GM12878 (cell line): ENCODE measurements around the gene TBC1D1. TPM values are rescaled to one million over a fixed set of nuclear protein-coding genes. Genes with fewer than 3 reads are reported as not detected.

Experiments
- ATAC-seq: fragments of 200-7000 bp; cut with Tn5 transposase; 3 replicates; pipeline ENCODE4 v1.9.1; 2020; ENCODE audit warnings: mild to moderate bottlenecking, moderate library complexity
- BruUV-seq: library from RNA; stranded (reverse); fragments of 400-500 nt; replicated peaks from 2 replicates; lab custom pipeline; 2021; lab: Mats Ljungman, UMichigan
- CTCF ChIA-PET: fragments of 300-600 bp; sonication (Branson Sonifier 250); formaldehyde crosslinking; extraction: SDS; loops from one replicate; lab custom pipeline; 2021; ENCODE audit warnings: inconsistent platforms; lab: Yijun Ruan, JAX
- POLR2A ChIA-PET: fragments of 350-600 bp; formaldehyde crosslinking; extraction: SDS; loops from one replicate; lab custom pipeline; 2021; ENCODE audit warnings: inconsistent platforms; lab: Charles Lee
- RAD21 ChIA-PET: fragments of 300-600 bp; sonication (Branson Sonifier 250); formaldehyde crosslinking; loops from one replicate; lab custom pipeline; 2023; ENCODE audit warnings: antibody characterized with exemption; ENCODE audit not compliant: unreplicated experiment; lab: Charles Lee
- SMC1A ChIA-PET: fragments of 300-600 bp; sonication (Branson Sonifier 250); formaldehyde crosslinking; loops from one replicate; lab custom pipeline; 2023; ENCODE audit not compliant: unreplicated experiment, uncharacterized antibody; lab: Charles Lee
- DNase-seq: peaks from one replicate; pipeline ENCODE4 v3.0.0-alpha.2; 2011; ENCODE audit warnings: low read depth, low spot score
- FAIRE-seq: peaks from 3 replicates; lab custom pipeline; 2011; peaks lifted over from hg19 to GRCh38; lab: Jason Lieb, UNC
- H2AFZ ChIP-seq: 2 replicates; pipeline ENCODE4 v1.6.0; 2011; ENCODE audit warnings: low read depth, low read length, control low read depth; ENCODE audit not compliant: control insufficient read depth
- H3K27ac ChIP-seq: 2 replicates; pipeline ENCODE4 v1.5.1; 2011; ENCODE audit warnings: control low read depth; ENCODE audit not compliant: control insufficient read depth, insufficient read depth
- H3K27me3 ChIP-seq, 2 experiments: replicated peaks in 1 of 2; 2 replicates each; pipeline versions ENCODE4 v1.6.0 to v1.6.1; 2011; ENCODE audit warnings: low read length in 1 of 2; ENCODE audit not compliant: control insufficient read depth in 2 of 2, insufficient read depth in 2 of 2
- H3K36me3 ChIP-seq, 2 experiments: 2 replicates each; pipeline ENCODE4 v1.5.1; 2011; ENCODE audit warnings: low read length in 1 of 2; ENCODE audit not compliant: control insufficient read depth in 2 of 2, insufficient read depth in 2 of 2
- H3K4me1 ChIP-seq: 2 replicates; pipeline ENCODE4 v1.6.1; 2011; ENCODE audit warnings: mild to moderate bottlenecking, low read length, moderate library complexity, mixed read lengths; ENCODE audit not compliant: control insufficient read depth, insufficient read depth
- H3K4me2 ChIP-seq: 2 replicates; pipeline ENCODE4 v1.6.0; 2011; ENCODE audit warnings: control low read depth; ENCODE audit not compliant: control insufficient read depth, insufficient read depth
- H3K4me3 ChIP-seq: fragments of 200-600 bp; sonication (generic); 2 replicates; pipeline ENCODE4 v1.5.1; 2016
- H3K79me2 ChIP-seq: 2 replicates; pipeline ENCODE4 v1.6.0; 2011; ENCODE audit warnings: low read length; ENCODE audit not compliant: control insufficient read depth, insufficient read depth
- H3K9ac ChIP-seq: 2 replicates; pipeline ENCODE4 v1.8.0; 2011; ENCODE audit warnings: low read length, control low read depth, mixed read lengths; ENCODE audit not compliant: control insufficient read depth, insufficient read depth
- H3K9me3 ChIP-seq: replicated peaks from 3 replicates; pipeline ENCODE4 v1.5.1; 2011; ENCODE audit warnings: mild to moderate bottlenecking, low read length; ENCODE audit not compliant: control insufficient read depth, insufficient read depth
- H4K20me1 ChIP-seq: 2 replicates; pipeline ENCODE4 v1.6.0; 2011; ENCODE audit not compliant: control insufficient read depth, insufficient read depth
- BACH1 ChIP-seq: fragments of 450-650 bp; IDR thresholded peaks from 2 replicates; pipeline ENCODE4 v1.6.1; 2017; ENCODE audit warnings: mild to moderate bottlenecking, borderline replicate concordance
- BCL3 ChIP-seq: IDR thresholded peaks from 2 replicates; pipeline ENCODE4 v1.6.1; 2011; ENCODE audit warnings: borderline replicate concordance, low read depth, mild to moderate bottlenecking, moderate library complexity, low read length; ENCODE audit not compliant: insufficient read depth, poor library complexity, severe bottlenecking
- ESRRA ChIP-seq: IDR thresholded peaks from 2 replicates; pipeline ENCODE4 v1.6.1; 2012; ENCODE audit warnings: mild to moderate bottlenecking, low read length, improper control_type of control experiment
- MTA2 ChIP-seq: fragments of 450-650 bp; IDR thresholded peaks from 2 replicates; pipeline ENCODE4 v1.6.1; 2016; ENCODE audit warnings: low read depth, mild to moderate bottlenecking, moderate library complexity
- NR2C2 ChIP-seq: IDR thresholded peaks from 2 replicates; pipeline ENCODE4 v1.6.1; 2011; ENCODE audit warnings: borderline replicate concordance, low read depth; ENCODE audit not compliant: control insufficient read depth, insufficient read length
- NR2F1 ChIP-seq: fragments of 450-650 bp; conservative IDR thresholded peaks from 2 replicates; pipeline ENCODE4 v1.6.1; 2017; ENCODE audit warnings: mild to moderate bottlenecking
- RBBP5 ChIP-seq: fragments of 200-600 bp; sonication (generic); conservative IDR thresholded peaks from 2 replicates; pipeline ENCODE4 v1.6.1; 2016
- SIX5 ChIP-seq: IDR thresholded peaks from 2 replicates; pipeline ENCODE4 v1.6.1; 2011; ENCODE audit warnings: mild to moderate bottlenecking, low read depth, low read length, moderate library complexity; ENCODE audit not compliant: severe bottlenecking
- SMC3 ChIP-seq: IDR thresholded peaks from 2 replicates; pipeline ENCODE4 v1.6.1; 2011; ENCODE audit warnings: low read length, improper control_type of control experiment, borderline replicate concordance
- STAT3 ChIP-seq: IDR thresholded peaks from 2 replicates; pipeline ENCODE4 v1.6.1; 2011; ENCODE audit warnings: low read depth, low read length, improper control_type of control experiment
- ZBTB33 ChIP-seq: fragments of 450-650 bp; IDR thresholded peaks from 2 replicates; pipeline ENCODE4 v1.6.1; 2017; ENCODE audit warnings: mild to moderate bottlenecking
- WGBS: methylation state at CpG from one replicate; pipeline ENCODE4 v1.1.6; 2016; ENCODE audit warnings: low lambda C conversion rate; ENCODE audit not compliant: insufficient replicate concordance, insufficient coverage; ENCODE audit errors: missing lambda C conversion rate; 5-methylcytosine and 5-hydroxymethylcytosine counted together
- in situ Hi-C: fragments of 300-500 bp; cut with MboI; formaldehyde crosslinking; loops from 9 replicates; pipeline ENCODE4 v1.14.3; 2018; ENCODE audit warnings: mixed read lengths
- intact Hi-C: fragments of 100-400 bp; cut with micrococcal nuclease; formaldehyde crosslinking; loops from one replicate; pipeline ENCODE4 v1.14.2; 2022; ENCODE audit not compliant: unreplicated experiment
- polyA plus RNA-seq, 11 experiments: library from polyadenylated mRNA; depleted of rRNA in 4 of 11; unstranded in 6 of 11; stranded (reverse) in 5 of 11; fragments of >200 nt; fragmentation: Nextera tagmentation in 4 of 11; fragmentation: Illumina TruSeq in 1 of 11; extraction: Ambion mirVana in 4 of 11; extraction: Trizol in 1 of 11; gene quantifications; 1 replicate in 1 of 11; 2 replicates in 10 of 11; pipeline versions ENCODE4 v1.2.1 to v1.2.3, GENCODE V29; 2011 to 2016; ENCODE audit warnings: inconsistent platforms in 2 of 11, missing spikeins in 2 of 11, low read depth in 1 of 11
- total RNA-seq, 4 experiments: library from RNA; depleted of rRNA in 3 of 4; stranded (reverse); fragments of >200 nt in 3 of 4; fragmentation: Illumina TruSeq in 1 of 4; extraction: Trizol in 1 of 4; gene quantifications; 2 replicates each; pipeline versions ENCODE4 v1.2.1 to v1.2.3, GENCODE V29; 2013 to 2021
- TF ChIP-seq, protein P1 (sequence below): IDR thresholded peaks from 2 replicates; pipeline ENCODE4 v1.6.1; 2012; ENCODE audit warnings: low read depth, low read length, improper control_type of control experiment
- TF ChIP-seq, protein P2 (sequence below): fragments of 450-650 bp; formaldehyde crosslinking; IDR thresholded peaks from 2 replicates; pipeline ENCODE4 v1.5.0; 2022; ENCODE audit warnings: mild to moderate bottlenecking, missing genetic modification characterization

The TBC1D1 gene
- total and polyA plus RNA-seq, 10 of the 15 experiments (the other 5 are each of a cell fraction or from before 2014, with no cell fraction given): 5.3 to 102 (median 57.8) TPM

GRCh38 chr4:37973441-37973840, 82.6 kb downstream of the TBC1D1 start:
- no peak for FAIRE-seq
- TF ChIP-seq NR2F1: no peak
- no peak for TF ChIP-seq SMC3
- TF ChIP-seq, protein P1, sequence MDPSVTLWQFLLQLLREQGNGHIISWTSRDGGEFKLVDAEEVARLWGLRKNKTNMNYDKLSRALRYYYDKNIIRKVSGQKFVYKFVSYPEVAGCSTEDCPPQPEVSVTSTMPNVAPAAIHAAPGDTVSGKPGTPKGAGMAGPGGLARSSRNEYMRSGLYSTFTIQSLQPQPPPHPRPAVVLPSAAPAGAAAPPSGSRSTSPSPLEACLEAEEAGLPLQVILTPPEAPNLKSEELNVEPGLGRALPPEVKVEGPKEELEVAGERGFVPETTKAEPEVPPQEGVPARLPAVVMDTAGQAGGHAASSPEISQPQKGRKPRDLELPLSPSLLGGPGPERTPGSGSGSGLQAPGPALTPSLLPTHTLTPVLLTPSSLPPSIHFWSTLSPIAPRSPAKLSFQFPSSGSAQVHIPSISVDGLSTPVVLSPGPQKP: no peak
- no peak for TF ChIP-seq BCL3
- no peak for TF ChIP-seq NR2C2
- no peak for TF ChIP-seq RBBP5
- no peak for TF ChIP-seq BACH1
- TF ChIP-seq SIX5: no peak
- no peak for TF ChIP-seq MTA2
- TF ChIP-seq STAT3: no peak
- TF ChIP-seq ZBTB33: no peak
- no peak for TF ChIP-seq ESRRA
- TF ChIP-seq, protein P2, sequence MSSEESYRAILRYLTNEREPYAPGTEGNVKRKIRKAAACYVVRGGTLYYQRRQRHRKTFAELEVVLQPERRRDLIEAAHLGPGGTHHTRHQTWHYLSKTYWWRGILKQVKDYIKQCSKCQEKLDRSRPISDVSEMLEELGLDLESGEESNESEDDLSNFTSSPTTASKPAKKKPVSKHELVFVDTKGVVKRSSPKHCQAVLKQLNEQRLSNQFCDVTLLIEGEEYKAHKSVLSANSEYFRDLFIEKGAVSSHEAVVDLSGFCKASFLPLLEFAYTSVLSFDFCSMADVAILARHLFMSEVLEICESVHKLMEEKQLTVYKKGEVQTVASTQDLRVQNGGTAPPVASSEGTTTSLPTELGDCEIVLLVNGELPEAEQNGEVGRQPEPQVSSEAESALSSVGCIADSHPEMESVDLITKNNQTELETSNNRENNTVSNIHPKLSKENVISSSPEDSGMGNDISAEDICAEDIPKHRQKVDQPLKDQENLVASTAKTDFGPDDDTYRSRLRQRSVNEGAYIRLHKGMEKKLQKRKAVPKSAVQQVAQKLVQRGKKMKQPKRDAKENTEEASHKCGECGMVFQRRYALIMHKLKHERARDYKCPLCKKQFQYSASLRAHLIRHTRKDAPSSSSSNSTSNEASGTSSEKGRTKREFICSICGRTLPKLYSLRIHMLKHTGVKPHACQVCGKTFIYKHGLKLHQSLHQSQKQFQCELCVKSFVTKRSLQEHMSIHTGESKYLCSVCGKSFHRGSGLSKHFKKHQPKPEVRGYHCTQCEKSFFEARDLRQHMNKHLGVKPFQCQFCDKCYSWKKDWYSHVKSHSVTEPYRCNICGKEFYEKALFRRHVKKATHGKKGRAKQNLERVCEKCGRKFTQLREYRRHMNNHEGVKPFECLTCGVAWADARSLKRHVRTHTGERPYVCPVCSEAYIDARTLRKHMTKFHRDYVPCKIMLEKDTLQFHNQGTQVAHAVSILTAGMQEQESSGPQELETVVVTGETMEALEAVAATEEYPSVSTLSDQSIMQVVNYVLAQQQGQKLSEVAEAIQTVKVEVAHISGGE (CRISPR knock-in tag): no peak

More at GRCh38 chr4:37973441-37973840, 82.6 kb downstream of the TBC1D1 start:
- ChIA-PET RAD21 (no interaction called here), POLR2A (interaction anchor here (0.7 kb wide), 1 partner anchor 164 kb away, joined by 3 read pairs; no protein-coding TSS in a partner anchor), CTCF (no interaction called here), SMC1A (no interaction called here)
- no peak overlapping the region for H3K4me3 ChIP-seq
- H3K4me1 ChIP-seq: peaks cover 3% of the 10 kb centered on the region; the same call in 1 of the 2 replicates
- BruUV-seq: no TSS peak
- H3K27ac ChIP-seq: no peak overlapping the region
- DNase-seq: no peak
- no peaks in the 10 kb centered on the region for H3K27me3 ChIP-seq
- no peak overlapping the region for H2AFZ ChIP-seq
- peaks cover 3% of the 10 kb centered on the region for H3K79me2 ChIP-seq
- no peaks in the 10 kb centered on the region for H4K20me1 ChIP-seq
- H3K4me2 ChIP-seq: no peak overlapping the region
- H3K9me3 ChIP-seq: no peaks in the 10 kb centered on the region
- ATAC-seq: no peak
- no peak overlapping the region for H3K9ac ChIP-seq
- in situ Hi-C loops (no loop called here), intact Hi-C loops (no loop called here)
- WGBS: 66% methylated on average over 3 of the region's 3 CpGs
- H3K36me3 ChIP-seq: no peaks in the 10 kb centered on the region
